Liver (tissue), 9 donors: Measurements from ENCODE around the gene ZNF565. TPM values are rescaled to one million over a fixed set of nuclear protein-coding genes. Genes with fewer than 3 reads are reported as not detected.

ENCODE experiments used
- DNase-seq: peaks from one replicate; pipeline ENCODE4 v3.0.0-alpha.2; 2017; ENCODE audit warnings: low spot score
- H3K27ac ChIP-seq, 2 donors: one replicate each; pipeline ENCODE4 v1.7.0; 2013; ENCODE audit warnings: inconsistent platforms in 2 of 2, low read length in 2 of 2, control low read depth in 1 of 2, low read depth in 1 of 2, mild to moderate bottlenecking in 1 of 2
- H3K27me3 ChIP-seq, 4 donors: one replicate each; pipeline versions ENCODE4 v1.6.1 to v1.7.0; 2013; ENCODE audit warnings: low read length in 3 of 4, inconsistent platforms in 1 of 4, mild to moderate bottlenecking in 1 of 4, moderate library complexity in 1 of 4; ENCODE audit not compliant: control insufficient read depth in 4 of 4, insufficient read depth in 4 of 4
- H3K36me3 ChIP-seq, 4 donors: one replicate each; pipeline versions ENCODE4 v1.6.1 to v1.7.0; 2013; ENCODE audit warnings: low read length in 3 of 4, mild to moderate bottlenecking in 3 of 4, low read depth in 1 of 4, moderate library complexity in 1 of 4; ENCODE audit not compliant: control insufficient read depth in 4 of 4, insufficient read depth in 3 of 4
- H3K4me1 ChIP-seq, 4 donors: one replicate each; pipeline versions ENCODE4 v1.6.1 to v1.7.0; 2013; ENCODE audit warnings: low read length in 3 of 4, mild to moderate bottlenecking in 3 of 4, moderate library complexity in 1 of 4; ENCODE audit not compliant: control insufficient read depth in 4 of 4, insufficient read depth in 4 of 4
- H3K4me3 ChIP-seq, 3 donors: one replicate each; pipeline versions ENCODE4 v1.6.1 to v1.7.0; 2013; ENCODE audit warnings: low read length in 3 of 3, control low read depth in 1 of 3, low read depth in 1 of 3, mild to moderate bottlenecking in 1 of 3
- H3K9ac ChIP-seq, 2 donors: one replicate each; pipeline ENCODE4 v1.7.0; 2013; ENCODE audit warnings: low read length in 2 of 2, mild to moderate bottlenecking in 2 of 2, moderate library complexity in 2 of 2, control low read depth in 1 of 2, low read depth in 1 of 2
- H3K9me3 ChIP-seq, 4 donors: one replicate each; pipeline versions ENCODE4 v1.6.1 to v1.7.0; 2013; ENCODE audit warnings: low read length in 3 of 4; ENCODE audit not compliant: control insufficient read depth in 4 of 4
- CTCF ChIP-seq: fragments of 150-350 bp; IDR thresholded peaks from 2 replicates; pipeline ENCODE4 v1.5.1; 2017; ENCODE audit warnings: improper control_type of control experiment, low read depth, low read length; ENCODE audit not compliant: missing input control
- EGR1 ChIP-seq, 2 donors: IDR thresholded peaks; 2 replicates each; pipeline ENCODE4 v1.6.1; 2016 to 2018; ENCODE audit warnings: antibody characterized with exemption in 2 of 2, low read depth in 2 of 2
- FOXA1 ChIP-seq: IDR thresholded peaks from 2 replicates; pipeline ENCODE4 v1.6.1; 2016; ENCODE audit warnings: antibody characterized with exemption
- FOXA2 ChIP-seq: IDR thresholded peaks from 2 replicates; pipeline ENCODE4 v1.6.1; 2016; ENCODE audit warnings: antibody characterized with exemption
- GABPA ChIP-seq, 2 donors: IDR thresholded peaks in 1 of 2; conservative IDR thresholded peaks in 1 of 2; 2 replicates each; pipeline ENCODE4 v1.6.1; 2016; ENCODE audit warnings: antibody characterized with exemption in 2 of 2, mild to moderate bottlenecking in 1 of 2, moderate library complexity in 1 of 2
- HNF4A ChIP-seq, 2 donors: conservative IDR thresholded peaks; 2 replicates each; pipeline ENCODE4 v1.6.1; 2016; ENCODE audit warnings: antibody characterized with exemption in 2 of 2, mild to moderate bottlenecking in 2 of 2
- HNF4G ChIP-seq: IDR thresholded peaks from 2 replicates; pipeline ENCODE4 v1.6.1; 2016; ENCODE audit warnings: antibody characterized with exemption
- JUND ChIP-seq, 2 donors: IDR thresholded peaks; 2 replicates each; pipeline ENCODE4 v1.6.1; 2016; ENCODE audit warnings: antibody characterized with exemption in 2 of 2
- MAX ChIP-seq: IDR thresholded peaks from 2 replicates; pipeline ENCODE4 v1.6.1; 2016; ENCODE audit warnings: antibody characterized with exemption
- NR2F2 ChIP-seq: IDR thresholded peaks from 2 replicates; pipeline ENCODE4 v1.6.1; 2016; ENCODE audit warnings: antibody characterized with exemption
- RAD21 ChIP-seq, 2 donors: IDR thresholded peaks; 2 replicates each; pipeline ENCODE4 v1.6.1; 2016; ENCODE audit warnings: antibody characterized with exemption in 2 of 2, mild to moderate bottlenecking in 2 of 2
- REST ChIP-seq: IDR thresholded peaks from 2 replicates; pipeline ENCODE4 v1.6.1; 2016; ENCODE audit warnings: antibody characterized with exemption, mild to moderate bottlenecking
- RXRA ChIP-seq, 2 donors: IDR thresholded peaks; 2 replicates each; pipeline ENCODE4 v1.6.1; 2017 to 2018; ENCODE audit warnings: antibody characterized with exemption in 2 of 2, mild to moderate bottlenecking in 1 of 2
- SP1 ChIP-seq: IDR thresholded peaks from 2 replicates; pipeline ENCODE4 v1.6.1; 2018; ENCODE audit warnings: antibody characterized with exemption, mild to moderate bottlenecking
- TAF1 ChIP-seq: conservative IDR thresholded peaks from 2 replicates; pipeline ENCODE4 v1.6.1; 2016; ENCODE audit warnings: antibody characterized with exemption, mild to moderate bottlenecking
- YY1 ChIP-seq: IDR thresholded peaks from 2 replicates; pipeline ENCODE4 v1.6.1; 2016; ENCODE audit warnings: antibody characterized with exemption, mild to moderate bottlenecking
- WGBS: extraction: QIAGEN DNeasy Blood & Tissue Kit; methylation state at CpG from one replicate; pipeline ENCODE4 v1.1.7; 2013; 5-methylcytosine and 5-hydroxymethylcytosine counted together
- polyA plus RNA-seq, 2 donors: library from polyadenylated mRNA; stranded (reverse) in 1 of 2; unstranded in 1 of 2; fragments of 200-250 nt in 1 of 2; fragments of >200 nt in 1 of 2; fragmentation: Nextera tagmentation in 1 of 2; extraction: Ambion mirVana in 1 of 2; gene quantifications; one replicate each; pipeline versions ENCODE4 v1.2.1 to v1.2.3, GENCODE V29; 2013 to 2015
- total RNA-seq, 2 donors: library from RNA; depleted of rRNA; stranded (reverse); fragments of >200 nt; gene quantifications; one replicate each; pipeline ENCODE4 v1.2.3, GENCODE V29; 2014
- TF ChIP-seq, protein P1 (sequence below): IDR thresholded peaks from 2 replicates; pipeline ENCODE4 v1.6.1; 2016; ENCODE audit warnings: antibody characterized with exemption
- TF ChIP-seq, protein P2 (sequence below): IDR thresholded peaks from 2 replicates; pipeline ENCODE4 v1.6.1; 2016; ENCODE audit warnings: antibody characterized with exemption
- donor health status: healthy.
- donor health status: healthy.
- donor health status: healthy.
- donor health status: healthy.
- donor health status: healthy.

ZNF565 gene
- total and polyA plus RNA-seq, 4 donors: 0.95 to 4.9 (median 2.2) TPM

DNA sequence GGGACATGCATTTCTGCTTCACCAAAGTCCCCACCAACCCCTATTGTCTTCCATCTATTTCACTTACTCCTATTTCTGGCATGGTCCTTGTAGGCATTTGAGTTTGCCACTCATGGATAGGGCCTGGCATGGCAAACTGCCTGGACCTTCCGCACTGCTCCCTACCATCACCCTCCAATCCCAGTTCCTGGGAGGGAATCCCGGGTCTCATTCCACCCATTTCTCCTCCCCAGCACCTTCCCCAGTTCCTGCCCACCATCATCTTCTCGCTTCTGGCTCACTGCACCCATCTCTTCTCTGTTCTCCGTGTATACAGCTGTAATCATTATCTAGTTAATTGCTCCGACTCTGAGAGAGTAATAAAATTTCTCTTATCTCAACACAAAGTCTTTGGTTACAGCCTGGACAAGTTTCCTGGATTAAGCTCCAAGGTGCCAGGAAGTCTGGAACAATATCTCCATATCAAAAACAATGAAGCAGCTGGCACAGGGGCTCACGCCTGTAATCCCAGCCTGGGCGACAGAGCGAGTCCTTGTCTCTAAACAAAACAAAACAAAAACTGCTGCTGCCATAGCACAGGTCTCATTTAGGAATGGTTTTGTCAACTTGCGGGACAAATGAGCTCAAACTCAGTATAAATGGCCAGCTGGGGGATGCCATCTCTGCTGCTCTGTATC is 45.2 kb downstream of the ZNF565 start:
- Histone ChIP-seq H3K27me3 (no peaks in the 10 kb centered on the region), H3K9ac (no peak overlapping the region), H3K27ac (no peak overlapping the region), H3K4me1 (peaks cover 0 to 2% (median 0%) of the 10 kb centered on the region in 4 donors), H3K9me3 (no peaks in the 10 kb centered on the region), H3K4me3 (no peak overlapping the region), H3K36me3 (no peaks in the 10 kb centered on the region)
- TF ChIP-seq JUND (IDR thresholded peaks at IDR 0.05): no peak
- TF ChIP-seq TAF1: no peak
- TF ChIP-seq GABPA (IDR thresholded peaks at IDR 0.05 in 1 of 2, conservative IDR thresholded peaks at IDR 0.05 in 1 of 2): no peak
- no peak for TF ChIP-seq SP1
- no peak for TF ChIP-seq FOXA1
- no peak for TF ChIP-seq FOXA2
- no peak for TF ChIP-seq EGR1 (IDR thresholded peaks at IDR 0.05; ENCODE audit: low read depth in 2 of 2)
- no peak for TF ChIP-seq HNF4G
- TF ChIP-seq YY1: no peak
- TF ChIP-seq NR2F2: no peak
- no peak for TF ChIP-seq MAX
- TF ChIP-seq, protein P1, sequence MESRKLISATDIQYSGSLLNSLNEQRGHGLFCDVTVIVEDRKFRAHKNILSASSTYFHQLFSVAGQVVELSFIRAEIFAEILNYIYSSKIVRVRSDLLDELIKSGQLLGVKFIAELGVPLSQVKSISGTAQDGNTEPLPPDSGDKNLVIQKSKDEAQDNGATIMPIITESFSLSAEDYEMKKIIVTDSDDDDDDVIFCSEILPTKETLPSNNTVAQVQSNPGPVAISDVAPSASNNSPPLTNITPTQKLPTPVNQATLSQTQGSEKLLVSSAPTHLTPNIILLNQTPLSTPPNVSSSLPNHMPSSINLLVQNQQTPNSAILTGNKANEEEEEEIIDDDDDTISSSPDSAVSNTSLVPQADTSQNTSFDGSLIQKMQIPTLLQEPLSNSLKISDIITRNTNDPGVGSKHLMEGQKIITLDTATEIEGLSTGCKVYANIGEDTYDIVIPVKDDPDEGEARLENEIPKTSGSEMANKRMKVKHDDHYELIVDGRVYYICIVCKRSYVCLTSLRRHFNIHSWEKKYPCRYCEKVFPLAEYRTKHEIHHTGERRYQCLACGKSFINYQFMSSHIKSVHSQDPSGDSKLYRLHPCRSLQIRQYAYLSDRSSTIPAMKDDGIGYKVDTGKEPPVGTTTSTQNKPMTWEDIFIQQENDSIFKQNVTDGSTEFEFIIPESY: no peak
- TF ChIP-seq RAD21 (IDR thresholded peaks at IDR 0.05): no peak
- TF ChIP-seq HNF4A (conservative IDR thresholded peaks at IDR 0.05): no peak
- no peak for TF ChIP-seq CTCF
- TF ChIP-seq REST: no peak
- no peak for TF ChIP-seq RXRA (IDR thresholded peaks at IDR 0.05)
- TF ChIP-seq, protein P2, sequence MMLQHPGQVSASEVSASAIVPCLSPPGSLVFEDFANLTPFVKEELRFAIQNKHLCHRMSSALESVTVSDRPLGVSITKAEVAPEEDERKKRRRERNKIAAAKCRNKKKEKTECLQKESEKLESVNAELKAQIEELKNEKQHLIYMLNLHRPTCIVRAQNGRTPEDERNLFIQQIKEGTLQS: no peak
- DNase-seq: no peak
- 72% methylated on average over 9 of the region's 9 CpGs for WGBS
